NB4 (cell line): Measurements from ENCODE around the gene PALB2.

ENCODE experiments used
- DNase-seq: peaks from one replicate; pipeline ENCODE4 v3.0.0; 2010; ENCODE audit warnings: low read depth
- H3K4me3 ChIP-seq: one replicate; pipeline ENCODE4 v1.5.1; 2011; ENCODE audit warnings: mild to moderate bottlenecking, low read depth, low read length, moderate library complexity
- MYC ChIP-seq: IDR thresholded peaks from 2 replicates; pipeline ENCODE4 v1.6.1; 2011; ENCODE audit warnings: low read depth, low read length
- POLR2A ChIP-seq: IDR thresholded peaks from 2 replicates; pipeline ENCODE4 v1.6.1; 2011; ENCODE audit warnings: mild to moderate bottlenecking; ENCODE audit not compliant: insufficient read length; ENCODE audit errors: extremely low read depth
- TF ChIP-seq, protein P1 (sequence below): IDR thresholded peaks from one replicate; pipeline ENCODE4 v1.5.1; 2012; ENCODE audit warnings: low read depth, low read length
- TF ChIP-seq, protein P2 (sequence below): IDR thresholded peaks from 2 replicates; pipeline ENCODE4 v1.6.1; 2011; ENCODE audit warnings: low read depth, low read length

The PALB2 gene

DNA sequence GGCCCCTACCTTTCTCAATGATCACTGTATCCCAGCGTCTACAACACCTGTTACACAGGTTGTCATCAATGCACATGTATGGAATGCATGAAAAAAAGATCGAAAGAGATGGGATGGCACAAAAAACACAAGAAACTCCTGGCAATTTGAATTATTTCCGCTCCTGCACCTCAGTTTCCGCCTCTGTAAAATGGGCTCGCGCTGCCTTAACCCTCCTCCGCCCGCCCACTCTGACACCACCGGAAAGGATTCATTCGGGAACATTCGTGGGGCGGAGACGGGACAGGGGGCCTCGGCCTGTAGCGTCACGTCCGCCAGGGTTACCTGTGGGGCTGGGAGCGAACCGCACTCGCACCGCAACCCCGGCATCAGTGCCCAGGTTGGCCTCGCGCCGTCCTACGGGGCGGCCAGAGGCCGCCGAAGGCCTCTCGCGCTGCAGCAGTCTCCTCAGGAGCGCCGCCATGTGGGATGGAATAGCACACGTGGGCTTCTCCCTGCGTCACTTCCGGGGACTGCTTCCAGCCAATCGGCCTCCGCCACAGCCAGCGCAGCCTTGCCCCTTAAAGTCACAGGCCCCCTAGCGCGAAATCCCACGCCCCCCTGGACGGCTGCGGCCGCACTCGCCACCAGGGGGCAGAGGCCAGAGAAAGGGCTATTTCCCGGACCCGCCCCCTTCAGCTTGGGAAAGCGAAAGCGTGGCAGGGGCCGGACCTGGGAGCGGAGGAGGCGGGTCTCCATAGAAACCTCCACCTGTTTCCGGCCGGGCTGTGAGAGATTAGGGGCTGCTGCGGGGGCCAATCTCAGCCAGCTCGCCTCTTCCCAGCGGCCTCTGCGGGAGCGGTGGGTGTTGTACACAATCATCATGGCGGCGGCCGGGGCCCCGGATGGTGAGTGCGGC is 84.0 kb downstream of the PALB2 start, which contains the start of the genes EARS2 and UBFD1:
Gene EARS2 (minus strand): TSS at position 470 of the 898 bp plus-strand sequence. CDS start 7 bp downstream, at position 463.
Gene UBFD1 (plus strand): TSS at position 847 of the 898 bp plus-strand sequence. CDS start 16 bp downstream, at position 863.
- TF ChIP-seq POLR2A (peak; percentile 51), MYC (peak; percentile 99)
- TF ChIP-seq, protein P1, sequence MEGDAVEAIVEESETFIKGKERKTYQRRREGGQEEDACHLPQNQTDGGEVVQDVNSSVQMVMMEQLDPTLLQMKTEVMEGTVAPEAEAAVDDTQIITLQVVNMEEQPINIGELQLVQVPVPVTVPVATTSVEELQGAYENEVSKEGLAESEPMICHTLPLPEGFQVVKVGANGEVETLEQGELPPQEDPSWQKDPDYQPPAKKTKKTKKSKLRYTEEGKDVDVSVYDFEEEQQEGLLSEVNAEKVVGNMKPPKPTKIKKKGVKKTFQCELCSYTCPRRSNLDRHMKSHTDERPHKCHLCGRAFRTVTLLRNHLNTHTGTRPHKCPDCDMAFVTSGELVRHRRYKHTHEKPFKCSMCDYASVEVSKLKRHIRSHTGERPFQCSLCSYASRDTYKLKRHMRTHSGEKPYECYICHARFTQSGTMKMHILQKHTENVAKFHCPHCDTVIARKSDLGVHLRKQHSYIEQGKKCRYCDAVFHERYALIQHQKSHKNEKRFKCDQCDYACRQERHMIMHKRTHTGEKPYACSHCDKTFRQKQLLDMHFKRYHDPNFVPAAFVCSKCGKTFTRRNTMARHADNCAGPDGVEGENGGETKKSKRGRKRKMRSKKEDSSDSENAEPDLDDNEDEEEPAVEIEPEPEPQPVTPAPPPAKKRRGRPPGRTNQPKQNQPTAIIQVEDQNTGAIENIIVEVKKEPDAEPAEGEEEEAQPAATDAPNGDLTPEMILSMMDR, result peak; percentile 63
- TF ChIP-seq, protein P2, sequence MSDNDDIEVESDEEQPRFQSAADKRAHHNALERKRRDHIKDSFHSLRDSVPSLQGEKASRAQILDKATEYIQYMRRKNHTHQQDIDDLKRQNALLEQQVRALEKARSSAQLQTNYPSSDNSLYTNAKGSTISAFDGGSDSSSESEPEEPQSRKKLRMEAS, result peak; percentile 99
- H3K4me3 ChIP-seq, result peak within 1 kb of the TSS; percentile 97
- DNase-seq, result peak; percentile 98

DNA sequence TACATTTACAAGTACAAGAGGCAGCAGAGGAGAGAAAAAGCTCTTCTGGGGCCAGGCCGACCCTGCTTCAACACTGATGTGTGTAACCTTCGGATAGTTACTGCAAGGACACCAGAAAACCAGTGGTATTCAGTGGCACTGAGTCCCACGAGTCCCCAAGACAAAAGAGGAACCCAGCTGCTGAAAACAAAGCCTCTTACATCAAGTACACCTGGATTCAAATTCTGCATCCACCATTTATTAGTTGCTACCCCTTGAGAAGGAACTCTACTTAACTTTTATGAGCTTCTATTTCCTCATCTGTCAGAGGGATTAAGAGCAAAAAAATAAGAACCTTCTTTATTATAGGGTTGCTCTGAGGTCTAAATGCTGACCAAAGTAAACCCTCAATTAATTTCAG is 86.6 kb downstream of the PALB2 start:
- H3K4me3 ChIP-seq, result no peak overlapping the region
- TF ChIP-seq, protein P2, result no peak
- TF ChIP-seq POLR2A (no peak), MYC (no peak)
- TF ChIP-seq, protein P1, result no peak
- peak; percentile 25 for DNase-seq
